SW480 (cell line): Measurements from ENCODE around the gene RAP1GDS1.
"Not testable (repeated sequence)": the region's sequence is repeated elsewhere in the genome, so short reads cannot be mapped to it uniquely, and the experiment has no call there.

Experiments
- DNase-seq: peaks from one replicate; pipeline ENCODE4 v3.0.0-alpha.2; 2016; ENCODE audit warnings: low spot score

The RAP1GDS1 gene

DNA sequence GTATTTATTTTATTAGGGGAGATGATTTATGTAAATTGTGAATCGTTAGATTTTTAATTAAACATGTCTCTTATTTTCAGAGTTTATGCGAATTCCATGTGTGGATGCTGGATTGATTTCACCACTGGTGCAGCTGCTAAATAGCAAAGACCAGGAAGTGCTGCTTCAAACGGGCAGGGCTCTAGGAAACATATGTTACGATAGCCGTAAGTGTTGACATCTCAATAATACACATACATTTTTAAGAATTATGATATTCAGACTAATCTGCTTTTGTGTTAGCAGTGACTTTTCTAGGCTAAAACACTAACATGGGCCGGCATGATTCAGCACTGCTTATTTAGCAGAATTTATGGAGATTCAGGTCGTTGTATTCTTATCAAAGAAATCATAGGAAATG lies 91.2 kb downstream of the RAP1GDS1 start:
- no peak for DNase-seq

- DNase-seq, result no peak
Measured at GRCh38 chr4:98352940-98353339, 91.8 kb downstream of the RAP1GDS1 start.

DNA sequence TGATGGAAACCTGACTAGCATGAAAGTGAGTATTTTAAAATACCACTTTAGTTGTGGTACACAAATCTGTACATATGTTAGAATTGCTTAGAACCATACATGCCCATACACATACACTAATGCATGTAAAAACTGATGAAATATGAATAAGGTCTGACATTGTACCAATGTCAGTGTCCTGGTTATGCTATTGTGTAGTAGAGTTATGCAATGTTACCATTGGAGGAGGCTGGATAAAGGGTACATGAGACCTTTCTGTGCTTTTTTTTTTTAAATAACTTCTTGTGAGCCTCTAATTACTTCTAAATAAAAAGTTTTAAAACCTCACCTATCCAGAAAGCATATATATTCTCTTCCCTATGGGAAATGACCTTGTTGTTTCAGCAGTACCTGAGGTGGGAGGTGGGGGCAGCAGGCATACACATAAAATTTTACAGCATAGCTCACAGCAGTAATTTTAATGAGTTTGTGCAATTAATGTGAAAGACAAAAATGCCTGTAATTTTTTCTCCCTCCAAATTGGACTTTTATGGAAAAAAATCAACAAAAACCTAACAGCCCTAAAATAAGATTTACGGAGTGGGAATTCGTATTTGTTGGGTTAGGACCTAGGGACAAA lies 97.6 kb downstream of the RAP1GDS1 start:
- DNase-seq, result no peak

DNA sequence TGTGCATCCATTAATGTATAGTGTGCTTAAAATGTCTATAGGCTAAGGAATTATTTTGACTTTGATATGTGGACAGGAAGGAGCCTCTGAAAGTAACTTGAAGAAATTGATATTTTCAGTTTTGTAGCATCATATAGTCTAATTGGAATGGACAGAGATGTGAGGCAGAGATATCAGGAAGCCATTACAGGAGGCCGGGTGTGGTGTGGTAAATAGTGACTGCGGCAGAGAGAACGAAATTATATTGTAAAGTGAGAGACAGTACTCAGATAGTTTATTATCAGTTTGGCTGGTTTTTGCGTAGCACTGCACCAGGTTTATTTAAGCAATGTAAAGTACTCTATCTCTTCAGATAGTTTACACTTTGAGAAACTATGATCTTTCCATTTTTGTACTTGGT lies 98.5 kb downstream of the RAP1GDS1 start:
- no peak for DNase-seq

DNA sequence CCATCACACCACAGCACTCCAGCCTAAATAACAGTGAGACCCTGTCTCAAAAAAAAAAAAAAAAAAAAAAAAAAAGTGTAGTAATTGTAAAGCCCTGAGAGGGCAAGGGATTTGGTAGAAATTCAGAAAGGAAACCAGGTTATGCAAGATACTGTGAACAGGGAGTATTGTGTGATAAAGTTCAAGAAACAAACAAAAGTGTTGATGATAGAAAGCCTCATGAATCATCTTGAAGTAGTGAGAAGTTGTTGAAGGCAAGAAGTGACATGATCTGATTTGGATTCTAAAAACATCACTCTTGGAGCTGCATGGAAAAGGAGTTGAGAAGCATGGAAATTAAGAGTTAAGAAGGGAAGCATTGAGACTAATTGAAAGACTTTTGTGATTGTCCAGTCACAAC lies 102.2 kb downstream of the RAP1GDS1 start:
- DNase-seq, result no peak

GRCh38 chr4:98366275-98366674 lies 105.1 kb downstream of the RAP1GDS1 start:
- not testable (repeated sequence) for DNase-seq

GRCh38 chr4:98368000-98368399 lies 106.8 kb downstream of the RAP1GDS1 start:
- not testable (repeated sequence) for DNase-seq

DNA sequence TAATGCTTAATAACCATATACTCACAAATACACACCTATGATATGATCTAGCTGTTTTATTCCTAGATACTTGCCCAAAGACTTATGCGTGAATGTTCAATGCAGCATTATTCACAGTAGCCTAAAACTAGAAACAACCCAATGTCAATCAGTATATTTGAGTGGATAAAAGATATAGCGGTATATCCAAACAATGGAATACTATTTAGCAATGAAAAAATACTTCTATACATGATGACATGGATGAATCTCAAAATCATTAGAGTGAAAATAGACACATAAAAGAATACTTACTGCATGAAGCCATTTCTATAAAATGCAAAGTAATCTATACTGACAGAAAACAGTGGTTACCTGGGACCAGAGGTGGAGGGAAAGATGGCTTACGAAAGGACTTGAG lies 108.1 kb downstream of the RAP1GDS1 start:
- DNase-seq, result no peak

GRCh38 chr4:98374643-98375042 lies 113.5 kb downstream of the RAP1GDS1 start:
- no peak for DNase-seq

DNA sequence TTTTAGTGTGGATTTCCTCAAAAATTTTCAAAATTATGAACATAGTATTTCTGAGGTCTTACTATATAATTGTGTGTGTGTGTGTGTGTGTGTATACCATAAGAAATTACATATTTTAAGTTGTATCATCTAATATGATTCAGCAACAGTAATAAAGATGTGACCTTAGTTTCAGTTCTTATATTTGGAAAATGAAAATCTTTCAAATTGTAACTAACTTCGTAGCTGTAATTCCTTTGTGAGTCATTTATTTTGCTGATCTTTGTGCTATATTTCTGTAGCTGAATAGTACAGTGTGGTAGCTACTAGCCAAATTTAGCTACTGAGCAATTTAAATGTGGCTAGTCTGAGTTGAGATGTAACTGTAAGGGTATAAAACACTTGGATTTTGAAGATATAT lies 116.4 kb downstream of the RAP1GDS1 start:
- DNase-seq, result no peak

DNA sequence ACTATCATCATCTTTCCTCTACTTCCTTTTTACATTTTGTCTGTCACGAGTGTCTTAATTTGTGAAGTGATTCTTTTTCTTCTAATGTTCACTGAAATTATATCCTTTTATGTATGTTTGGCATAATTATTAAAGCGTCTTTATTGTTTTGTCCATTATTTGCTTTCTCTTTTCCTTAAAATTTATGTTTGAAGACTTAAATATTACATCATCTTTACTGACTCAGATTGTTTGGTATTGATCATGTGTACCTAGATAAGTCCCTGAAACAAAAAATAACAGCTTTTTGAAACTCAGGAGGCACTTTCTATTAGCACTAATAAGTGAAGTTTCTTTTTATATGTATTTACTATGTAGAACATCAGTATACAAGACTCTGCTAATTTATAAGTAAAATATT lies 120.1 kb downstream of the RAP1GDS1 start:
- DNase-seq, result no peak

- no peak for DNase-seq
Measured at GRCh38 chr4:98383431-98384106, 122.4 kb downstream of the RAP1GDS1 start.

DNA sequence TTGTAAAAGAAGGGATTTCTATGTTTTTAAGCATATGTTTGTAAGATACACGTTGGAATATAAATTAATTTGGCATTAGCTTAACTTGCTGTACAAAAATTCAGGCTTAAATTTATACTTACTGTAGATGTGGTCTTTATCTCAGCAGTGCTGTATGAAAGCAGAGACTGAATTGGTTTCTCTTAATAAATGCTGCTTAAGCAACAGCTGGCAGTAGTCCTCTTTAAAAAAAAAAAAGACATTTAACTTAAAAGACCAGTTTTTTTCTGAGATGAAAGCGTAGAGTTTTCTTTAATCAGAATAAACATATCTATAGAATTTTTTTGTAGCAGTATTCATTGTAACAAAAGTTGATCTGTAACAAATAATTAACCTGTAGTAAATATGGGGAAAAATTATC lies 124.6 kb downstream of the RAP1GDS1 start:
- no peak for DNase-seq

GRCh38 chr4:98387345-98388026 lies 126.3 kb downstream of the RAP1GDS1 start:
- no peak for DNase-seq

GRCh38 chr4:98394134-98394533 lies 132.9 kb downstream of the RAP1GDS1 start:
- DNase-seq, result no peak

DNA sequence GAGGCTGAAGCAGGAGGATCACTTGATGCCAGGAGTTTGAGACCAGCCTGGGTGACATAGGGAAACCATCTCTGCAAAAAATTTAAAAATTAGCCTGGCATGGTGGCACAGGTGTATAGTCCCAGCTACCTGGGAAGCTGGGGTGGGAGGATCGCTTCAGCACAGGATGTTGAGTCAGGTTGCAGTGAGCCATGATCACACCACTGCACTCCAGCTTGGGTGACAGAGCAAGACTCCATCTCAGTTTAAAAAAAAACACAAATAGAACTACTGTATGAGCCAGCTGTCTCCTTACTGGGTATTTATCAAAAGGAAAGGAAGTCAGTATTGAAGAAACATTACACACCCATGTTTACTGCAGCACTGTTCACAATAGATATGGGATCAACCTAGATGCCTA lies 138.7 kb downstream of the RAP1GDS1 start:
- DNase-seq, result no peak

- no peak for DNase-seq
Measured at GRCh38 chr4:98406819-98407218, 145.6 kb downstream of the RAP1GDS1 start.

DNA sequence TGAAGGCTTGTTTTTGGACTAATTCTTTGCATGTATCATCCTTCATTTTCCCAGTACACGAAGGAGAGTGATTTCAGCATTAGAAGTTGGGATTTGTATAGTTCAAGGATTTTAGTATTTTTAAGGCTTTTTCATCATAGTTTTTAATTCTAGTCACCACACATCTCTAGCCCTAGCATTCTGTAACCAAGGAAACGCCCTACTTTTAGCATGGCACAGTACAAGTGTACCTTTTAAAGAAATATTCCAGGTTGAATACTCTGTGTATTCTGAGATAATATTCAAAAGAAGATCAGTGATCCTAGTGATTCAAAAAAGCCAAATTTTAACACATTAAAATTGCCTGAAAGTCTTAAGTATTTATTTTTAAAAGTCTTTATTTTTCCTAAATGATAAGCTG lies 150.5 kb downstream of the RAP1GDS1 start:
- DNase-seq, result no peak

GRCh38 chr4:98416844-98417243 lies 155.7 kb downstream of the RAP1GDS1 start:
- DNase-seq, result no peak

GRCh38 chr4:98420151-98420550 lies 159.0 kb downstream of the RAP1GDS1 start:
- DNase-seq, result not testable (repeated sequence)

DNA sequence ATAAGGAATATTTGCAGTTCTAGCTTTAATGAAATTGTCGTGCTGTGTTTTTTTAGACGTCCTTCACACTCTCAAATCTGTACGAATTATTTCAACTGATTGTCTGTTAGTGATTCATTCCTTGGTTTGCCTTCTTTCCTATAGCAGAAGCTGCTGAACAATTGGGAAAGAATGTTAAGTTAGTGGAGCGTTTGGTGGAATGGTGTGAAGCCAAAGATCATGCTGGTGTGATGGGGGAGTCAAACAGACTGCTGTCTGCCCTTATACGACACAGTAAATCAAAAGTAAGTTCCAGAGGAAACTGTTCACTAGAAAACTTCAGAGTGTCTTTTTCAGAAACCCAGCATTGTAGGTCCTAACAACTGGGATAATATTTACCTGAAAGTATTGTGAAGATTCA lies 159.9 kb downstream of the RAP1GDS1 start:
- DNase-seq, result no peak

- DNase-seq, result no peak
Measured at GRCh38 chr4:98423009-98423408, 161.8 kb downstream of the RAP1GDS1 start.

GRCh38 chr4:98430708-98431403 lies 169.7 kb downstream of the RAP1GDS1 start:
- DNase-seq, result no peak
